Measurements from ENCODE around the gene RUFY4. TPM values are rescaled to one million over a fixed set of nuclear protein-coding genes. Genes with fewer than 3 reads are reported as not detected.

The RUFY4 gene
- polyA plus RNA-seq, 1 donor (not counting 4 experiments of a cell fraction or from before 2014, with no cell fraction given): not detected

- no peaks in the 10 kb centered on the region for H4K20me1 ChIP-seq (ENCODE audit: control insufficient read depth, extremely low read depth, insufficient read depth, low read length)
- no peak for DNase-seq (ENCODE audit: low read depth, low spot score)
- H3K9me1 ChIP-seq (ENCODE audit: control insufficient read depth, extremely low read depth, insufficient read depth, low read length): no peaks in the 10 kb centered on the region
- no peak overlapping the region for H3K4me2 ChIP-seq (ENCODE audit: control insufficient read depth, extremely low read depth, insufficient read depth, low read depth, low read length)
- dilution Hi-C loops (cut with MboI; ENCODE audit: extremely low pct_ligation_motif_present, low sequenced_read_pairs): no loop called here
- H3K27ac ChIP-seq (ENCODE audit: control insufficient read depth, insufficient read depth, low read length): no peak overlapping the region
- FAIRE-seq: no peak
- H3K27me3 ChIP-seq (ENCODE audit: control insufficient read depth, extremely low read depth, insufficient read depth, low read length): no peaks in the 10 kb centered on the region
- no peak overlapping the region for H3K9ac ChIP-seq (ENCODE audit: control insufficient read depth, extremely low read depth, insufficient read depth, low read length)
- no peaks in the 10 kb centered on the region for H3K79me2 ChIP-seq (ENCODE audit: control insufficient read depth, insufficient read depth, low read length)
- H3K36me3 ChIP-seq (ENCODE audit: control insufficient read depth in 2 of 2, extremely low read depth in 1 of 2, insufficient read depth in 2 of 2, low read length in 2 of 2): no peaks in the 10 kb centered on the region
- no peak overlapping the region for H3K4me3 ChIP-seq (ENCODE audit: control insufficient read depth in 2 of 3, extremely low read depth in 1 of 3, insufficient read depth in 2 of 3, low read depth in 1 of 3, low read length in 3 of 3)
- peaks cover 27% of the 10 kb centered on the region for H3K4me1 ChIP-seq (ENCODE audit: control insufficient read depth, extremely low read depth, insufficient read depth, low read length)
- H2AFZ ChIP-seq (ENCODE audit: control insufficient read depth, low read length): no peak overlapping the region
- TF ChIP-seq CTCF (optimal IDR thresholded peaks at IDR 0.05 in 1 of 3, IDR thresholded peaks at IDR 0.05 in 1 of 3, conservative IDR thresholded peaks at IDR 0.05 in 1 of 3; ENCODE audit: extremely low read depth in 1 of 3, insufficient read depth in 2 of 3, low read length in 3 of 3) (no peak), EZH2 (IDR thresholded peaks at IDR 0.05; ENCODE audit: low read length) (no peak)
- H3K9me3 ChIP-seq (ENCODE audit: control insufficient read depth, low read depth, low read length): no peaks in the 10 kb centered on the region
Observed at GRCh38 chr2:218130377-218130776, 61.3 kb downstream of the RUFY4 start.

- Histone ChIP-seq H3K36me3 (ENCODE audit: control insufficient read depth in 2 of 2, extremely low read depth in 1 of 2, insufficient read depth in 2 of 2, low read length in 2 of 2) (no peaks in the 10 kb centered on the region), H3K9me3 (ENCODE audit: control insufficient read depth, low read depth, low read length) (no peaks in the 10 kb centered on the region), H3K27me3 (ENCODE audit: control insufficient read depth, extremely low read depth, insufficient read depth, low read length) (no peaks in the 10 kb centered on the region), H3K4me2 (ENCODE audit: control insufficient read depth, extremely low read depth, insufficient read depth, low read depth, low read length) (no peak overlapping the region), H3K9ac (ENCODE audit: control insufficient read depth, extremely low read depth, insufficient read depth, low read length) (no peak overlapping the region), H3K9me1 (ENCODE audit: control insufficient read depth, extremely low read depth, insufficient read depth, low read length) (no peaks in the 10 kb centered on the region), H4K20me1 (ENCODE audit: control insufficient read depth, extremely low read depth, insufficient read depth, low read length) (no peaks in the 10 kb centered on the region), H3K27ac (ENCODE audit: control insufficient read depth, insufficient read depth, low read length) (no peak overlapping the region), H3K4me3 (ENCODE audit: control insufficient read depth in 2 of 3, extremely low read depth in 1 of 3, insufficient read depth in 2 of 3, low read depth in 1 of 3, low read length in 3 of 3) (no peak overlapping the region), H3K79me2 (ENCODE audit: control insufficient read depth, insufficient read depth, low read length) (no peaks in the 10 kb centered on the region), H2AFZ (ENCODE audit: control insufficient read depth, low read length) (no peak overlapping the region), H3K4me1 (ENCODE audit: control insufficient read depth, extremely low read depth, insufficient read depth, low read length) (peaks cover 22% of the 10 kb centered on the region)
- DNase-seq (ENCODE audit: low read depth, low spot score) (no peak), FAIRE-seq (no peak)
- no peak for TF ChIP-seq CTCF (optimal IDR thresholded peaks at IDR 0.05 in 1 of 3, IDR thresholded peaks at IDR 0.05 in 1 of 3, conservative IDR thresholded peaks at IDR 0.05 in 1 of 3; ENCODE audit: extremely low read depth in 1 of 3, insufficient read depth in 2 of 3, low read length in 3 of 3)
- TF ChIP-seq EZH2 (IDR thresholded peaks at IDR 0.05; ENCODE audit: low read length): no peak
- dilution Hi-C loops (cut with MboI; ENCODE audit: extremely low pct_ligation_motif_present, low sequenced_read_pairs): no loop called here
Observed at GRCh38 chr2:218130822-218131221, 61.8 kb downstream of the RUFY4 start.
